ENCODE results near the gene NPHP4.

The NPHP4 gene

GRCh38 chr1:5968161-5968736 is 24.0 kb downstream of the NPHP4 start:
- DNase-seq = no peak

GRCh38 chr1:5967351-5968160 is 24.7 kb downstream of the NPHP4 start:
- DNase-seq = no peak

- DNase-seq = no peak
Observed at GRCh38 chr1:5966543-5967205, 25.6 kb downstream of the NPHP4 start.

- no peak for DNase-seq
Observed at GRCh38 chr1:5965586-5966131, 26.6 kb downstream of the NPHP4 start.

- DNase-seq = no peak
Observed at GRCh38 chr1:5962265-5963105, 29.7 kb downstream of the NPHP4 start.

GRCh38 chr1:5961601-5962000 is 30.6 kb downstream of the NPHP4 start:
- DNase-seq = no peak

- DNase-seq = no peak
Observed at GRCh38 chr1:5960336-5960735, 31.9 kb downstream of the NPHP4 start.

GRCh38 chr1:5959667-5960230 is 32.5 kb downstream of the NPHP4 start:
- no peak for DNase-seq

- DNase-seq = no peak
Observed at GRCh38 chr1:5959087-5959486, 33.1 kb downstream of the NPHP4 start.

GRCh38 chr1:5956022-5956830 is 36.0 kb downstream of the NPHP4 start:
- no peak for DNase-seq

GRCh38 chr1:5955479-5955977 is 36.7 kb downstream of the NPHP4 start:
- DNase-seq = no peak

GRCh38 chr1:5954964-5955363 is 37.3 kb downstream of the NPHP4 start:
- no peak for DNase-seq

GRCh38 chr1:5953386-5953785 is 38.8 kb downstream of the NPHP4 start:
- no peak for DNase-seq

- DNase-seq = no peak
Observed at GRCh38 chr1:5951846-5952410, 40.3 kb downstream of the NPHP4 start.

- no peak for DNase-seq
Observed at GRCh38 chr1:5950994-5951785, 41.0 kb downstream of the NPHP4 start.

- DNase-seq = no peak
Observed at GRCh38 chr1:5950201-5950895, 41.9 kb downstream of the NPHP4 start.

GRCh38 chr1:5949761-5950100 is 42.5 kb downstream of the NPHP4 start:
- DNase-seq = no peak

GRCh38 chr1:5949085-5949760 is 43.0 kb downstream of the NPHP4 start:
- DNase-seq = no peak

GRCh38 chr1:5948681-5949005 is 43.6 kb downstream of the NPHP4 start:
- DNase-seq = no peak

Measured in stimulated activated naive CD4-positive, alpha-beta T cell treated with Interleukin-2 at 50 U/mL for 16 hours (primary cell).